Activated naive CD4-positive, alpha-beta T cell treated with Interleukin-2 at 50 U/mL for 16 hours (primary cell): Measurements from ENCODE around the gene SLX4IP.

Experiments
- DNase-seq: peaks from one replicate; pipeline ENCODE4 v3.0.0-alpha.2; 2020

Gene SLX4IP

GRCh38 chr20:10524034-10524476 lies 89.0 kb downstream of the SLX4IP start:
- DNase-seq, result no peak

DNA sequence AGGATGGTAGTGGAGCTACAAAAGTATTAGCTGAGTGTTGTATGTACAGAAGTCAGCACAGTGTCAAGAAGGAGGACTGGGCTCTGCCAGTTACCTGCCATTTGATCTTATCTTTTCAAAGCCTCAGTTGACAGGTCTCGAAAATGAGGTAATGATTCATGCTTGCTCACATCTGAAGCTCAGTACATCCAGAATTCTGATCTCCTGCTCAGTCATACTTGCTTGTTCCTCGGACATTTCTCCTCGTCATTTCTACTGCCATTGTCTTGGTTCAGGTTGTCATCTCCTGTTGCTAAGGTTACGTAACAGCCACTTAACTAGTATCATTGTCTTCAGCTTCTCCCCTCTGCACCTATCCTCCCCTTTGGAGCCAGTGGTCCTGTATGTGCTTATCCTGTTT lies 89.5 kb downstream of the SLX4IP start:
- DNase-seq, result no peak

- DNase-seq, result no peak
Measured at GRCh38 chr20:10527781-10528180, 92.7 kb downstream of the SLX4IP start.

DNA sequence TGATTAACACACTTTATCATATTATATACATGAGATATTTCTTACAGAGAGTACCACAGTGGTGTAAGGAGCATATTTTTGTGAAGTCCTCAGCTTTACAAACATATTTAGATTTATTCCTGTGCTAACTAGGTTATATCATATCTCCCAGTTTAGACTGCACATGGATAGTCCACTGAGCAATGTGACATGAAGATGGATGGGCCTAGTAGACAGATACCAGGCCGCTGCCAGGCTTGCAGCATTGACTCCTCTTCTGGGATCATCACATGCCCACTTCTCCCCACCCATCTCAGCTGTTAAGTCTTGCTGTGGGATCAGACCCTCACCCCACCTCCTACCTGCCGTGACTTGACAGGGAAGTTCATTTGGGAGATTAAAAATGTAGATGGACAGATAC lies 95.8 kb downstream of the SLX4IP start:
- no peak for DNase-seq

GRCh38 chr20:10531848-10532247 lies 96.7 kb downstream of the SLX4IP start:
- no peak for DNase-seq

GRCh38 chr20:10532361-10532760 lies 97.3 kb downstream of the SLX4IP start:
- DNase-seq, result no peak

GRCh38 chr20:10536531-10536930 lies 101.4 kb downstream of the SLX4IP start:
- peak; percentile 21 for DNase-seq

DNA sequence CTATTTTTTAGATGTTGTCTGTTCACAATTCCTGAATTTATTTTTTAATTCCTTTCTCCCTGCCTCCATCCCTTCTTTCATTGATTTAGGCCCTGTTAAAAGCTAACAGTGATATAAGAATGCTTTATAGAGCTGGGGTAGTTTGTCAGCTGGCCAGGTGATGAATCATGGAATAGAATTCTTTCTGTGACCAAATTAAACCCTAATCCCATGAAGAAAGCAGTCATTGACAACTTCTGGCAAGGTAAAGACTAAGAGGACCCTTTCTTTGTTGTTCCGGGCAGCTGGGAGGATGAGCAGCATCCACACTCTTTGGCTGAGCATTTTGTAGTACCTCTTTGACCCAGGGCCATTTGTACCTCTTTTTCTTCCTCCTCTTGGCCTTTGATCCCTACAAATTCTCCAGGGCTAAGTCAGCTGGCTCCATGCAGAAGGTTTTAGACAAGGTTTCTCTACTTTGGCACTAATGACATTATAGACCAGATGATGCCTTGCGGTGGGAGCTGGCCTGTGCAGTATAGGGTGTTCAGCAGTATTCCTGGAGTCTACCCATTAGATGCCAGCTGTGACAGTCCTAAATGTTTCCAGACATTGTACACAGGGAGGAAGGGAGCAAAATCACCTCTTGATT lies 102.9 kb downstream of the SLX4IP start:
- DNase-seq, result no peak

DNA sequence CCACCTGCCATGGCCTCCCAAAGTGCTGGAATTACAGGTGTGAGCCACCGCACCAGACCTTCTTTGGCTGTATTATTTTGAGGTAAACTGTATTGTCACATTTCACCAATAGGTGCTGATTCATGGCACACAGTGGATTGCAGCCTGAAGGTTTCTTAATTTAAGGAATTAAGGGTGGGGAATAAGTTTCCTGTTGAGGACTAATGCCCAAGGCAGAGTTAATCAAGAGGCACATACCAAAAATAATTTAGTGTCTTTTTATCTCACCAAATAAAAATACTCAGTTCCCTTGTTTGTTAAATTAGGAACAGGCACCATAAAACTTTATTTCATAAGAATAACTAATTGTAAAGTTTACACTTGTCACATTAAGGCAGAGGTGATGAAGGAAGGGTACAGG lies 103.7 kb downstream of the SLX4IP start:
- no peak for DNase-seq

GRCh38 chr20:10539818-10540553 lies 104.9 kb downstream of the SLX4IP start:
- no peak for DNase-seq

DNA sequence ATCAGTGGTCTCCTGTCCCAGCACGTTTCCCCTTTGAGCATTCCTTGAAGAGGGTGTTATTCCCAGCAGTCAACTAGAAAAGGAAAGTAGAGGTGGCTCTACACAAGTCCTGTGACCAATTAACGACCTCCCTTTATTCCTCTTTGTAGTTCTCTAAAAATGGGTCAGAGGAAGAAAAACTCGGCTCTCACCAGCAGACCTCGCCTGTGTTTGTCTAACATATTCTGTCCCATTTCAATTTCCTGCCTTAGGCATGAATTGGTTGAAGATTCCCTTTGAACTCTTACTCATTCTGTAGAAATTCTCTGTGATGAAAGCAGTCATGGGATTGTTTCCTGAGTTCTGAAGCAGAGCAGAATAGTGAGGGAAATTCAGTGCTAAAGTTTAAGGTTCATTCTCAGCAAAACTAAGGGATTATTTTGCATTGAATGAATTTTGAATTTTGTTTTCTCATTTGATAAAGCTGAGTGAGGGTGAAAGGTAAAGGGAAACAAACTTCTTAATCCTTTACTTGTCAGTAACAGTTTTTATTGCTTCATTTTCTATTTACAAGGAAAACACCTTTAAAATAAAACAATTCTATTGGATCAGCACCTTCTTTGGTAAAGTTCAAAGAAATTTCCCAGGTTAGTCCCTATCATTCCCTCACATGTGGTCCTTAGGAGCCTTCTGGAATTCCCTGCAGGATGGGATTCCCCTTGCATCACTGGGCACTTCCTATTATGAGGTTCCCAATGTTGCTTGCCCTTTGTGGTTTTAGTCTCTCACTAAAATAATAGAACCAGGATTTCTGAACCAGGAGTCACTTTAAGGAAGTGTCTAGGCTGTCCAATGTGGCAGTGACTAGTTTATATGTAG lies 105.8 kb downstream of the SLX4IP start:
- no peak for DNase-seq

DNA sequence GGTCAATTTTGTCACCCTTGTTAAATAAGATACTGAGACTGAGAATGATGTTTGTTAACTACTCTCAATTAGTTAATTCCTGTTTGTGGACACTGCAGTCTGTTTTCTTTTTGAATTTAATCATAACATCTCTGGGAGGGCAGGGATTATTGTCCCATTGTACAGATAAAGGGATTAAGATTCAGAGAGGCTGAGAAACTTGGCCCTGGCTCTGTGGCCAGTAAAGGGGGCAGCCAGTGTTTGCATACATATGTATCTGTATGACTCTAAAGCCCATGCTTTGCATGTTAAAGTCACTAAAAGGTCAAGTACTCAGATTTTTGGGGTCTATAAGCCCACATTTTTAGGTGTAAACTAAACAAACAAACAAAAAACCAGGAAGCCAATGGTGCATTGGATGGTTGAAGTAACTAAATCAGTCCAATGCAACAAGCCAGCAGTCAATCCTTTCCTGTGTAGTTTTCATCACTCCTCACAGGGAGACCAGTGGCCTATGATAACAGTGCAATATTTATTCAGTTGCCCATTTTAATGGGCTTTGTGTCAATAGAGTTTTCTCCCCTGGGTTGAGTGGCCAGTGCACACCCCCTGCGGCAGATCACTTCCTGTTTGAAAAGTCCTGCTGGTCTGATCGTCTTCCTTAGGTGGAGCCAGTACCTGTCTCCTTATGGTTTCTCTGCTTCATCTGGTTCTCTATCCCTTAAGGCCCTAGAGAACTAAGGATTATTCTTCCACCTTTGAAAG lies 106.7 kb downstream of the SLX4IP start:
- no peak for DNase-seq

- DNase-seq, result no peak
Measured at GRCh38 chr20:10542442-10542841, 107.3 kb downstream of the SLX4IP start.

DNA sequence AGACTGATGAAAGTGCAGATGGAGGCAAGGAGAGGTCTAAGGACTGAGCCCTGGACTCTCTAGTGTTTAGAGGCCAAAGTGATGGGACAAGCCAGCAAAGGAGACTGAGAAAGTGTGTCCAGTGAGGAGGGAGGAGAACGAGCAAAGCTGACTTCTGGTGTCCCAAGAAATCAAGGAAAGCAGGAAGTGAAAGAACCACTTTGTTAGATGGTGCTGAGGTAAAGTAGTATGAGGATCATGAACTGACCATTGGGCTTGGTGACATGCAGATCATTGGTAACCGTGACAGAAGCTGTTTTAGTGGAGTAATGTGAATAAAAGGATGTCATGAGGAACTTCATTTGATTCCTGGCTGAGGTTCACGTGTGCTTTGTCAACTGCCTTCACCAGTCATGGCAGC lies 108.4 kb downstream of the SLX4IP start:
- no peak for DNase-seq

DNA sequence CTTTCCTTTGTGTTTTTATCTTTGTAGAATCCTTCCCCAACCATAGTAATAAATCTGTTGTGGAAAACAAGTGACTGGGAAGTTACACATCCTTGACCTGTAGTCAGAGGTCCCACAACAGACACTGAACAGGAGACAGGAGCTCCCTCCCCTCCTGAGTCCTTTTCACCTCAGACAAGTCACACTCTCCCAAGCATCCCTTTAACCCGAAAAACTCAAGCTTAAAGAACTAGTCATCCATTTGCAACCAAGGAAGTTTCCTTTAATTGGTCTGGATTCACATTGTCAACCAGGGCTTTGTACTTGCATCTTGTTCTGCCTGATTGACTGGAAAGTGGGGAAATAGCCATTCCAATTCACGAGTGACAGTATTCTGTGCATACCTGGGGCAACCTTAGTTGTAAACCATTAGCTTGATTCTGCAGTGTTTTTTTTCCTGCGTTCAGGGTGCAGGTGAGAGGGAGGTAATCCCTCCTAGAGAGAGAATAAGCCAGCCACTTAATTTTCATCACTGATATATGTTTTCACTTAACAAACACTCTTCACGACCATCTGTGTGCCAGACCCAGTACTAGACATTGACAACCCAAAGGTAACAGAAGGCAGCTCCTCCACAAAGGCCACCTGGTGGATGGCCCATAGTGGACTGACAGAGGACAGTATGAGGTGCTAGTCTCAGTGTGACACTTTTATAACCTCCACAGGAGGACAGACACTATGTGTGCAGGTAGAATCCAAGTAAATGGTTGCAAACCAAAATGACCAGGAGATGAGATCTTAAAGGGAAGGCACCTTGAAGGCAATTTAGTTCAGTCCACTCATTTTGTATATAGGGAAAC lies 112.4 kb downstream of the SLX4IP start:
- no peak for DNase-seq

- DNase-seq, result no peak
Measured at GRCh38 chr20:10549511-10549910, 114.4 kb downstream of the SLX4IP start.

DNA sequence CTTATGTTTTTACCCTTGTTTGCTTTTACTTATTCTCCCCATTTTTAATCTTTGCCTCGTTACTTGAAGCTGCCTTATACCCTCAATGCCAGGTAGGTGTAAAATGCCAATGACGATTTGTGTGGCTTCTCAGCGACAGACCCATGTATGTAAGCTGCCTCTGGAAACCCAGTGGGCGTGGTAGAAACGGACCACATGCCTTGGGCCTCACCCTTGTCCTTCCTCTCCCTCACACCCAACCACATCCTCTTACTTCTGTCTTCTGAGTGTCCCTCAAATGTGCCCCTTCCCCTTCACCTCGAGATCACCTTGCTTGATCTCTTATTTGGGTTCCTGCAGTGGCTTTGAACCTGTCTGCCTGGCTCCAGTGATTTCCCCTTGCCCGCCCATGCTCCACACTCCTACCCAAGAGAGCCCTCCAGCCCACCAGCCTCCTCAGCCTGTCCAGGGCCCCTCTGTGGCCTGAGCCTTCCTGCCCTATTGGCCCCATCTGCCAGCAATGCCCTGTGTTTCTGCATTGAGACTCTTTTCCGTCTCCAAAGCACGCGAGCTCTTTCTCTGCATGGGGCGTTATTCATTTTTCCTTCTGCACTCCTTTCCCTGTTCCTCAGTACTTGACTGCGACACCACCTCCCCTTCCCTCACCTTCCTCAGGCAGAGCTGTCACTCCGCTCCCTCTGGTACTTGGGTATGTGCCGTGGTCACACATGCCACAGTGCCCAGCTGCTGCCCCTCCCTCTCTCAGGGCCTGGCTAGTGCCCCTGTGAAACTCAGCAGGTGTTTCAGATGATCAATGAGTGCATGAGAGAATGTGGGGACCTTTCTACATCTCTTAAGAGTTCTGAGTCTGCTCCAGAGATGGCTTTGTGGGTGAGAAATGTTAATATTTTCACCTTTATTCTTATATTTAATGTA lies 115.4 kb downstream of the SLX4IP start:
- no peak for DNase-seq

DNA sequence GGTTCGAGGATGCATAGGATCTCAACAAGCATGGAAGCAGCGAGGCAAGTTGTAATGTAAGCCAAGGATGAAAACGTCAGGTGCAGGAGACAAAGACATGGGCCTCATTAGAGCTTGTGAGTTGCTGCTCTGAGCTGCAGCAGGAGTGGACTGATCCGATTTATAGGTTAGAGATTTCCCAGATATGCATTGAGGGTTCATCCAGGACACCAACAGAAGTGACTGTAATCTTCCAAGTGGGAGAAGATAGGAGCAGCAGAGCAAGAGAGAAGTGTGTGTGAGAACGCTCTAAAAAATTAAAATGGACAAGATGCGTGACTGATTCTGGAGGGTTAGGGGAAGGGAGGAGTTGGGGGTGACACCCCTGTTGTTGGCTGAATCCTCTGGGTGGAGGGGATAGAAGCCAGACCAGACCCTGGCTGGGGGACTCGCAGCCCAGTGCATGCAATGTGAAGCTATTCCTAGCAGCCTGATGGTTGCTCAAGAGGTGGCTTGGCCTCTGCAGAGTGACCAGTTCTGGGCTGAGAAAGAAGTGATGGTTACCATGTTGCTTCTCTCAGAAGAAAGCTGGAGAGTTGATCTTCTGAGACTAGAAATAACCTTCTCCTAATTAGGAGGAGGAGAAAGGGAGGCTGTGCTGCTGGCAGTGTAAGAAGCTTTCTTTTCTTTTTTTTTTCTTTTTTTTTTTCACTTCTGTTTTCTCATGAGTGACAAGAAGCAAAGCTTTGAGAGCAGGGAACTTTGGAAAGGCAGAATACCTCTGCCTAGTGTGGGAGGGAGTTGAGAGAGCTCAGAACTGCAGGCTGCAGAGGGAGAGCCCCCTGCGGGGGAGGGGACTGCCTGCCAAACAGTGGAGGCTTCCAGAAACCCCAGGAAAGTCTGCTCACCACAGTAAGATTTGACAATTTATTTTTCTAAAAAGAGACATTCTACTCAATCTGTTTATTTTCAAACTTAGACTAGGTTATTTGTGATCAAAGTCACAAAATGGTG lies 116.9 kb downstream of the SLX4IP start:
- peak; percentile 10 for DNase-seq

DNA sequence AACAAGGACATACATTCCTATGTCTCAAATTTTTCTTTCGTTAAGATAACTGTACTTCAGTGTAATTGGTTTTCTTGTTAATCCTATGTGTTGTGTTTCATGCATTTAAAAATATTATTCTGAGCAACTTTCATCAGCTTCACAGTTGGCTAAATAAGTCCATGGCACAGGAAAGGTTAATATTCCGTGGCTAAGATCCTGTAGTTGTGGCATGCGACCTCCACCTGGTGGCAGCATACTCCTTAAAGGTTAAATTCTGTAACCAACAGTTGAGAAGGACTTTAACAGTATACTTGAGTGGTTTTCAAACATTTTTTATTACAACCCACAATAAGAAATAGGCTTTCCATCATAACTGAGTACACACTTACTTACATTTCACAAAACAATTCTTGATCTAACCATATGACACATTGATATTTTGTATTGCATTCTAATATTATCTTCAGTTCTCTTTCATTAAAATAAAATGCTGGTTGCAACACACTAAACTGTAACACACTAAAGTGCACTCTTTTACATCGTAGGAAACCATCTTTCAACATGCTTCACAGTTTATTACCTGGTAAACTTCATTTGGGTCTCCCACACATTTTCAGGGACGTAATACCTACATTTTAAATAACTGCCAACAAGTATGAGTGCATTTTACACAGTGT lies 118.3 kb downstream of the SLX4IP start:
- peak; percentile 42 for DNase-seq
